Osteoblast (primary cell): ENCODE data around the gene TMEM236. TPM values are rescaled to one million over a fixed set of nuclear protein-coding genes. Genes with fewer than 3 reads are reported as not detected.

Source experiments
- DNase-seq: peaks from one replicate; pipeline ENCODE4 v3.0.0; 2011; ENCODE audit warnings: low spot score, mixed read lengths; ENCODE audit not compliant: insufficient read length; ENCODE audit errors: missing footprints
- H2AFZ ChIP-seq: 2 replicates; pipeline ENCODE4 v1.6.0; 2011; ENCODE audit warnings: mild to moderate bottlenecking, low read length
- H3K27ac ChIP-seq: 2 replicates; pipeline ENCODE4 v1.5.1; 2011; ENCODE audit warnings: mild to moderate bottlenecking, low read depth, low read length, moderate library complexity
- H3K27me3 ChIP-seq: 2 replicates; pipeline ENCODE4 v1.6.0; 2012; ENCODE audit warnings: mild to moderate bottlenecking, control low read depth, inconsistent platforms, low read length, moderate library complexity; ENCODE audit not compliant: insufficient read depth
- H3K36me3 ChIP-seq: 2 replicates; pipeline ENCODE4 v1.5.1; 2011; ENCODE audit warnings: mild to moderate bottlenecking, low read length, control low read depth, moderate library complexity; ENCODE audit not compliant: insufficient read depth
- H3K4me1 ChIP-seq: 2 replicates; pipeline ENCODE4 v1.5.1; 2011; ENCODE audit warnings: mild to moderate bottlenecking, low read length, control low read depth, moderate library complexity; ENCODE audit not compliant: insufficient read depth
- H3K4me2 ChIP-seq: 2 replicates; pipeline ENCODE4 v1.6.0; 2011; ENCODE audit warnings: mild to moderate bottlenecking, low read length; ENCODE audit not compliant: insufficient read depth
- H3K4me3 ChIP-seq: fragments of 200-600 bp; sonication (generic); 3 replicates; pipeline ENCODE4 v1.5.1; 2012; ENCODE audit warnings: mild to moderate bottlenecking, low read length, inconsistent platforms; ENCODE audit not compliant: insufficient read depth
- H3K79me2 ChIP-seq: 2 replicates; pipeline ENCODE4 v1.6.0; 2012; ENCODE audit warnings: mild to moderate bottlenecking, low read length, control low read depth, inconsistent platforms; ENCODE audit not compliant: insufficient read depth
- H3K9me3 ChIP-seq: 2 replicates; pipeline ENCODE4 v1.5.1; 2011; ENCODE audit warnings: low read depth, low read length, control low read depth
- H4K20me1 ChIP-seq: 2 replicates; pipeline ENCODE4 v1.6.0; 2012; ENCODE audit warnings: mild to moderate bottlenecking, low read length, control low read depth; ENCODE audit not compliant: insufficient read depth
- CTCF ChIP-seq: IDR thresholded peaks from 2 replicates; pipeline ENCODE4 v1.5.1; 2011; ENCODE audit warnings: mild to moderate bottlenecking, low read depth, low read length, moderate library complexity; ENCODE audit errors: extremely low read depth
- total RNA-seq: library from RNA; depleted of rRNA; stranded (reverse); fragments of >200 nt; gene quantifications from 2 replicates; pipeline ENCODE4 v1.2.3, GENCODE V29; 2012

The TMEM236 gene
- total RNA-seq, 1 donor = under 0.01 TPM

GRCh38 chr10:17742918-17743317, 9.1 kb upstream of the TMEM236 start:
- H3K79me2 ChIP-seq = no peaks in the 10 kb centered on the region
- no peaks in the 10 kb centered on the region for H4K20me1 ChIP-seq
- peak overlapping the region; percentile 64 for H3K4me3 ChIP-seq
- peak overlapping the region; percentile 84 for H2AFZ ChIP-seq
- no peaks in the 10 kb centered on the region for H3K9me3 ChIP-seq
- peak overlapping the region; percentile 80 for H3K4me2 ChIP-seq
- H3K36me3 ChIP-seq = no peaks in the 10 kb centered on the region
- no peak for DNase-seq
- peak; percentile 76 for TF ChIP-seq CTCF
- no peak overlapping the region for H3K27ac ChIP-seq
- H3K4me1 ChIP-seq = no peaks in the 10 kb centered on the region
- H3K27me3 ChIP-seq = no peaks in the 10 kb centered on the region

- no peaks in the 10 kb centered on the region for H4K20me1 ChIP-seq
- no peaks in the 10 kb centered on the region for H3K9me3 ChIP-seq
- H3K4me3 ChIP-seq = no peak overlapping the region
- DNase-seq = no peak
- H3K36me3 ChIP-seq = no peaks in the 10 kb centered on the region
- no peak overlapping the region for H3K4me2 ChIP-seq
- H2AFZ ChIP-seq = no peak overlapping the region
- H3K79me2 ChIP-seq = no peaks in the 10 kb centered on the region
- no peak overlapping the region for H3K27ac ChIP-seq
- no peak for TF ChIP-seq CTCF
- H3K27me3 ChIP-seq = no peaks in the 10 kb centered on the region
- no peaks in the 10 kb centered on the region for H3K4me1 ChIP-seq
Observed at GRCh38 chr10:17743437-17743836, 8.6 kb upstream of the TMEM236 start.

- Histone ChIP-seq H3K79me2 (no peaks in the 10 kb centered on the region), H3K4me2 (no peak overlapping the region), H3K36me3 (no peaks in the 10 kb centered on the region), H3K4me1 (no peaks in the 10 kb centered on the region), H4K20me1 (no peaks in the 10 kb centered on the region), H3K9me3 (no peaks in the 10 kb centered on the region), H3K27me3 (no peaks in the 10 kb centered on the region), H3K27ac (no peak overlapping the region), H3K4me3 (no peak overlapping the region), H2AFZ (no peak overlapping the region)
- no peak for DNase-seq
- TF ChIP-seq CTCF = no peak
Observed at GRCh38 chr10:17744341-17744861, 7.6 kb upstream of the TMEM236 start.

GRCh38 chr10:17747883-17748550, 4.0 kb upstream of the TMEM236 start:
- no peak for TF ChIP-seq CTCF
- Histone ChIP-seq H3K4me3 (no peak overlapping the region), H3K9me3 (no peaks in the 10 kb centered on the region), H3K36me3 (no peaks in the 10 kb centered on the region), H3K79me2 (no peaks in the 10 kb centered on the region), H4K20me1 (no peaks in the 10 kb centered on the region), H3K27me3 (no peaks in the 10 kb centered on the region), H3K4me2 (no peak overlapping the region), H3K27ac (no peak overlapping the region), H2AFZ (no peak overlapping the region), H3K4me1 (no peaks in the 10 kb centered on the region)
- DNase-seq = no peak
